HepG2 (cell line): ENCODE results near the gene ATG16L2. TPM values are rescaled to one million over a fixed set of nuclear protein-coding genes. Genes with fewer than 3 reads are reported as not detected.

Source experiments
- FOXA3 ChIP-seq: IDR thresholded peaks from 2 replicates; pipeline ENCODE4 v1.6.1; 2016; ENCODE audit warnings: missing genetic modification reagents, missing compliant biosample characterization
- FOXK1 ChIP-seq: sonication (generic); formaldehyde crosslinking; IDR thresholded peaks from 2 replicates; pipeline ENCODE4 v1.4.0; 2020; ENCODE audit warnings: low read depth, missing genetic modification reagents, borderline replicate concordance
- JUN ChIP-seq: sonication (generic); formaldehyde crosslinking; IDR thresholded peaks from 2 replicates; pipeline ENCODE4 v1.4.0; 2020; ENCODE audit warnings: mild to moderate bottlenecking, missing genetic modification reagents
- NAIF1 ChIP-seq: sonication (generic); formaldehyde crosslinking; IDR thresholded peaks from 2 replicates; pipeline ENCODE4 v1.5.0; 2020; ENCODE audit warnings: mild to moderate bottlenecking, missing genetic modification reagents, borderline replicate concordance
- NKX3-1 ChIP-seq: sonication (generic); formaldehyde crosslinking; IDR thresholded peaks from 2 replicates; pipeline ENCODE4 v1.5.0; 2020; ENCODE audit warnings: missing genetic modification reagents
- RXRB ChIP-seq: IDR thresholded peaks from 2 replicates; pipeline ENCODE4 v1.6.1; 2016; ENCODE audit warnings: borderline replicate concordance, missing genetic modification reagents, missing compliant biosample characterization
- SAFB2 ChIP-seq: sonication (generic); formaldehyde crosslinking; IDR thresholded peaks from 2 replicates; pipeline ENCODE4 v1.5.1; 2020; ENCODE audit warnings: missing genetic modification reagents, low read depth, mild to moderate bottlenecking, borderline replicate concordance
- ZIK1 ChIP-seq: sonication (generic); formaldehyde crosslinking; IDR thresholded peaks from 2 replicates; pipeline ENCODE4 v1.5.0; 2020; ENCODE audit warnings: mild to moderate bottlenecking, low read depth, missing genetic modification reagents, borderline replicate concordance
- ZNF143 ChIP-seq: sonication (generic); formaldehyde crosslinking; IDR thresholded peaks from 2 replicates; pipeline ENCODE4 v1.4.0; 2020; ENCODE audit warnings: missing genetic modification reagents
- ZNF180 ChIP-seq: sonication (generic); formaldehyde crosslinking; IDR thresholded peaks from 2 replicates; pipeline ENCODE4 v1.4.0; 2020; ENCODE audit warnings: low read depth, missing genetic modification reagents, borderline replicate concordance
- ZNF20 ChIP-seq: sonication (generic); formaldehyde crosslinking; IDR thresholded peaks from 2 replicates; pipeline ENCODE4 v1.4.0; 2020; ENCODE audit warnings: mild to moderate bottlenecking, moderate library complexity, missing genetic modification reagents
- ZNF251 ChIP-seq: sonication (generic); formaldehyde crosslinking; IDR thresholded peaks from 2 replicates; pipeline ENCODE4 v1.9.0; 2021; ENCODE audit warnings: mild to moderate bottlenecking, missing genetic modification reagents
- ZNF326 ChIP-seq: sonication (generic); formaldehyde crosslinking; IDR thresholded peaks from 2 replicates; pipeline ENCODE4 v1.4.0; 2020; ENCODE audit warnings: missing genetic modification reagents, borderline replicate concordance
- ZNF329 ChIP-seq: sonication (generic); formaldehyde crosslinking; IDR thresholded peaks from 2 replicates; pipeline ENCODE4 v1.9.0; 2021; ENCODE audit warnings: low read depth, mild to moderate bottlenecking, missing genetic modification reagents
- ZNF549 ChIP-seq: sonication (generic); formaldehyde crosslinking; IDR thresholded peaks from 2 replicates; pipeline ENCODE4 v1.5.0; 2020; ENCODE audit warnings: missing genetic modification reagents
- ZNF556 ChIP-seq: sonication (generic); formaldehyde crosslinking; IDR thresholded peaks from 2 replicates; pipeline ENCODE4 v1.4.0; 2020; ENCODE audit warnings: mild to moderate bottlenecking, missing genetic modification reagents, borderline replicate concordance
- ZNF570 ChIP-seq: sonication (generic); formaldehyde crosslinking; IDR thresholded peaks from 2 replicates; pipeline ENCODE4 v1.4.0; 2020; ENCODE audit warnings: mild to moderate bottlenecking, missing genetic modification reagents, borderline replicate concordance
- ZNF572 ChIP-seq: sonication (generic); formaldehyde crosslinking; IDR thresholded peaks from 2 replicates; pipeline ENCODE4 v1.5.1; 2020; ENCODE audit warnings: mild to moderate bottlenecking, missing genetic modification reagents
- ZNF678 ChIP-seq: sonication (generic); formaldehyde crosslinking; IDR thresholded peaks from 2 replicates; pipeline ENCODE4 v1.4.0; 2020; ENCODE audit warnings: mild to moderate bottlenecking, missing genetic modification reagents
- polyA plus RNA-seq, 8 experiments: library from polyadenylated mRNA; depleted of rRNA in 3 of 8; stranded (reverse) in 7 of 8; unstranded in 1 of 8; fragments of >200 nt; fragmentation: Illumina TruSeq in 4 of 8; extraction: Trizol in 4 of 8; gene quantifications; 2 replicates each; pipeline versions ENCODE4 v1.2.1 to v1.2.3, GENCODE V29; 2011 to 2016; ENCODE audit warnings: low read depth in 4 of 8, missing spikeins in 1 of 8, mixed read lengths in 1 of 8; ENCODE audit not compliant: insufficient read depth in 1 of 8
- total RNA-seq, 5 experiments: library from RNA; depleted of rRNA; stranded (reverse); fragments of >200 nt; fragmentation: Illumina TruSeq; extraction: Trizol; gene quantifications; 2 replicates each; pipeline ENCODE4 v1.2.3, GENCODE V29; 2016; ENCODE audit warnings: low read depth in 1 of 5
- TF ChIP-seq, protein P1 (sequence below): sonication (generic); formaldehyde crosslinking; IDR thresholded peaks from 2 replicates; pipeline ENCODE4 v1.9.0; 2021; ENCODE audit warnings: missing genetic modification reagents, mild to moderate bottlenecking, borderline replicate concordance
- TF ChIP-seq, protein P2 (sequence below): sonication (generic); formaldehyde crosslinking; IDR thresholded peaks from 2 replicates; pipeline ENCODE4 v1.4.0; 2020; ENCODE audit warnings: mild to moderate bottlenecking, missing genetic modification reagents
- TF ChIP-seq, protein P3 (sequence below): IDR thresholded peaks from 2 replicates; pipeline ENCODE4 v1.6.1; 2016; ENCODE audit warnings: control low read depth
- TF ChIP-seq, protein P4 (sequence below): sonication (generic); formaldehyde crosslinking; IDR thresholded peaks from 2 replicates; pipeline ENCODE4 v1.8.0; 2022; ENCODE audit warnings: mild to moderate bottlenecking, missing genetic modification reagents; ENCODE audit not compliant: insufficient replicate concordance

ATG16L2 gene
- total and polyA plus RNA-seq, 2 of the 13 experiments (the other 11 are each of a cell fraction or from before 2014, with no cell fraction given), result 6.2 to 14.8 TPM

DNA sequence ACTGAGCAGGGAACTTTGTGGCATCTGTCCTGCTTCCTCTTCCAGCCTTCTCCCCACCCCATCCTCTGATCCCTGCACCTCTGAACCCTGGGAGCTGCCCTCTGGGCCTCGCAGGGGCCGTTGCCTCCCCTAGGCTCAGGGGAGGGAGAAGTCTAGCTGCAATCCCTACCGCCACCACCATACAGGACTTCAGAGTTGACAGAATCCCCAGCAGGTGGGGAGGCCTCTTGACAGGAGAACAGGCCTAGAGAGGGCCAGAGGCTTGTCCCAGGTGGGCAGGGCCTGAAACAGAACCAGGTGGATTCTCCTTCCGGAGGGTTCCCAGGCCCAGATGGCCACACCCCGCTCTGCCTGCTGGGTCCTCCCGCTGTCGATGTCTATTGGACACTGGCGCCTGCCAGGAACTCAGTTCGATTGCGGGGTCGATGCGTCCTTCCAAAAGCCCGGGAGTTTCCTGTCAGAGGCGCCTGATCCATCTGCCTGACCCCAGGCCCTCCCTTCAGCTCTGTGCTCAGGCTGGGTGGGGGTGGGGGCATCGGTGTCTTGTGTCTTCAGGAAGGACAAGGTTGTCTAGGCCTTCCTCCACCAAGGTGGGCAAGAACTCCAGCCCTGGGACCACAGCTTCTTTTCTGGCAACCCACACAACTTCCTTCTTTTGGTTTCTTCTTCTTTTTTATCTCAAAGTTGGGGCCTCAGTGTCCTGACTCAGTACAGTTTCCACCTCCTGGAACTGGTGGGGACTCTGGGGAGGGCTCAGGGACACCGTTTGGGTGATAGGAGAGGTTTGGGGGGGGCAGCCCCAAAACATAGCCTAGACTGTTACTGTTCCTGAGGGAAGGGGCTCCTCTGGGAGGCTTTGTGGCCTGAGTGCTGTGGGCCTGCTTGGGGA, 26.8 kb upstream of the ATG16L2 start (continued):
- TF ChIP-seq ZNF143 (CRISPR knock-in tag), result peak; percentile 24; the same call in 1 of the 2 replicates
- no peak for TF ChIP-seq NAIF1
- TF ChIP-seq FOXK1 (CRISPR knock-in tag), result no peak
- no peak for TF ChIP-seq SAFB2 (CRISPR knock-in tag)
- TF ChIP-seq ZNF678 (CRISPR knock-in tag), result peak; percentile 92; the same call in 1 of the 2 replicates
- no peak for TF ChIP-seq ZNF572
- no peak for TF ChIP-seq ZNF20 (CRISPR knock-in tag)
- no peak for TF ChIP-seq ZNF251 (CRISPR knock-in tag)
- TF ChIP-seq ZIK1 (CRISPR knock-in tag), result no peak
- 0 out of 2 replicates have a peak, but pooled peaks have one; percentile 49 for TF ChIP-seq RXRB
- no peak for TF ChIP-seq ZNF549
- TF ChIP-seq, protein P1, sequence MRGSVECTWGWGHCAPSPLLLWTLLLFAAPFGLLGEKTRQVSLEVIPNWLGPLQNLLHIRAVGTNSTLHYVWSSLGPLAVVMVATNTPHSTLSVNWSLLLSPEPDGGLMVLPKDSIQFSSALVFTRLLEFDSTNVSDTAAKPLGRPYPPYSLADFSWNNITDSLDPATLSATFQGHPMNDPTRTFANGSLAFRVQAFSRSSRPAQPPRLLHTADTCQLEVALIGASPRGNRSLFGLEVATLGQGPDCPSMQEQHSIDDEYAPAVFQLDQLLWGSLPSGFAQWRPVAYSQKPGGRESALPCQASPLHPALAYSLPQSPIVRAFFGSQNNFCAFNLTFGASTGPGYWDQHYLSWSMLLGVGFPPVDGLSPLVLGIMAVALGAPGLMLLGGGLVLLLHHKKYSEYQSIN (CRISPR knock-in tag), result no peak
- TF ChIP-seq JUN, result 0 out of 2 replicates have a peak, but pooled peaks have one; percentile 49
- TF ChIP-seq, protein P2, sequence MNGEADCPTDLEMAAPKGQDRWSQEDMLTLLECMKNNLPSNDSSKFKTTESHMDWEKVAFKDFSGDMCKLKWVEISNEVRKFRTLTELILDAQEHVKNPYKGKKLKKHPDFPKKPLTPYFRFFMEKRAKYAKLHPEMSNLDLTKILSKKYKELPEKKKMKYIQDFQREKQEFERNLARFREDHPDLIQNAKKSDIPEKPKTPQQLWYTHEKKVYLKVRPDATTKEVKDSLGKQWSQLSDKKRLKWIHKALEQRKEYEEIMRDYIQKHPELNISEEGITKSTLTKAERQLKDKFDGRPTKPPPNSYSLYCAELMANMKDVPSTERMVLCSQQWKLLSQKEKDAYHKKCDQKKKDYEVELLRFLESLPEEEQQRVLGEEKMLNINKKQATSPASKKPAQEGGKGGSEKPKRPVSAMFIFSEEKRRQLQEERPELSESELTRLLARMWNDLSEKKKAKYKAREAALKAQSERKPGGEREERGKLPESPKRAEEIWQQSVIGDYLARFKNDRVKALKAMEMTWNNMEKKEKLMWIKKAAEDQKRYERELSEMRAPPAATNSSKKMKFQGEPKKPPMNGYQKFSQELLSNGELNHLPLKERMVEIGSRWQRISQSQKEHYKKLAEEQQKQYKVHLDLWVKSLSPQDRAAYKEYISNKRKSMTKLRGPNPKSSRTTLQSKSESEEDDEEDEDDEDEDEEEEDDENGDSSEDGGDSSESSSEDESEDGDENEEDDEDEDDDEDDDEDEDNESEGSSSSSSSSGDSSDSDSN, result peak; percentile 77
- TF ChIP-seq, protein P3, sequence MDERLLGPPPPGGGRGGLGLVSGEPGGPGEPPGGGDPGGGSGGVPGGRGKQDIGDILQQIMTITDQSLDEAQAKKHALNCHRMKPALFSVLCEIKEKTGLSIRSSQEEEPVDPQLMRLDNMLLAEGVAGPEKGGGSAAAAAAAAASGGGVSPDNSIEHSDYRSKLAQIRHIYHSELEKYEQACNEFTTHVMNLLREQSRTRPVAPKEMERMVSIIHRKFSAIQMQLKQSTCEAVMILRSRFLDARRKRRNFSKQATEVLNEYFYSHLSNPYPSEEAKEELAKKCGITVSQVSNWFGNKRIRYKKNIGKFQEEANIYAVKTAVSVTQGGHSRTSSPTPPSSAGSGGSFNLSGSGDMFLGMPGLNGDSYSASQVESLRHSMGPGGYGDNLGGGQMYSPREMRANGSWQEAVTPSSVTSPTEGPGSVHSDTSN (CRISPR knock-in tag), result peak; percentile 63; the same call in 1 of the 2 replicates
- TF ChIP-seq NKX3-1 (CRISPR knock-in tag), result no peak
- TF ChIP-seq FOXA3 (CRISPR knock-in tag), result peak; percentile 59; the same call in 1 of the 2 replicates
- no peak for TF ChIP-seq ZNF329
- TF ChIP-seq, protein P4, sequence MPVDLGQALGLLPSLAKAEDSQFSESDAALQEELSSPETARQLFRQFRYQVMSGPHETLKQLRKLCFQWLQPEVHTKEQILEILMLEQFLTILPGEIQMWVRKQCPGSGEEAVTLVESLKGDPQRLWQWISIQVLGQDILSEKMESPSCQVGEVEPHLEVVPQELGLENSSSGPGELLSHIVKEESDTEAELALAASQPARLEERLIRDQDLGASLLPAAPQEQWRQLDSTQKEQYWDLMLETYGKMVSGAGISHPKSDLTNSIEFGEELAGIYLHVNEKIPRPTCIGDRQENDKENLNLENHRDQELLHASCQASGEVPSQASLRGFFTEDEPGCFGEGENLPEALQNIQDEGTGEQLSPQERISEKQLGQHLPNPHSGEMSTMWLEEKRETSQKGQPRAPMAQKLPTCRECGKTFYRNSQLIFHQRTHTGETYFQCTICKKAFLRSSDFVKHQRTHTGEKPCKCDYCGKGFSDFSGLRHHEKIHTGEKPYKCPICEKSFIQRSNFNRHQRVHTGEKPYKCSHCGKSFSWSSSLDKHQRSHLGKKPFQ, result no peak
- TF ChIP-seq ZNF556 (CRISPR knock-in tag), result peak; percentile 84; the same call in 1 of the 2 replicates
- TF ChIP-seq ZNF326 (CRISPR knock-in tag), result no peak
- peak; percentile 76; the same call in 1 of the 2 replicates for TF ChIP-seq ZNF570 (CRISPR knock-in tag)
- TF ChIP-seq ZNF180 (CRISPR knock-in tag), result no peak
